Nasal cavity respiratory epithelium epithelial cell of viscerocranial mucosa (primary cell): Measurements from ENCODE around the gene MRPL50. TPM values are rescaled to one million over a fixed set of nuclear protein-coding genes. Genes with fewer than 3 reads are reported as not detected.

Source experiments
- total RNA-seq: library from RNA; depleted of rRNA; stranded (reverse); fragments of >200 nt; gene quantifications from 2 replicates; pipeline ENCODE4 v1.2.3, GENCODE V29; 2014

MRPL50 gene
- 16.7 and 17.2 TPM in 2 replicates for total RNA-seq

DNA sequence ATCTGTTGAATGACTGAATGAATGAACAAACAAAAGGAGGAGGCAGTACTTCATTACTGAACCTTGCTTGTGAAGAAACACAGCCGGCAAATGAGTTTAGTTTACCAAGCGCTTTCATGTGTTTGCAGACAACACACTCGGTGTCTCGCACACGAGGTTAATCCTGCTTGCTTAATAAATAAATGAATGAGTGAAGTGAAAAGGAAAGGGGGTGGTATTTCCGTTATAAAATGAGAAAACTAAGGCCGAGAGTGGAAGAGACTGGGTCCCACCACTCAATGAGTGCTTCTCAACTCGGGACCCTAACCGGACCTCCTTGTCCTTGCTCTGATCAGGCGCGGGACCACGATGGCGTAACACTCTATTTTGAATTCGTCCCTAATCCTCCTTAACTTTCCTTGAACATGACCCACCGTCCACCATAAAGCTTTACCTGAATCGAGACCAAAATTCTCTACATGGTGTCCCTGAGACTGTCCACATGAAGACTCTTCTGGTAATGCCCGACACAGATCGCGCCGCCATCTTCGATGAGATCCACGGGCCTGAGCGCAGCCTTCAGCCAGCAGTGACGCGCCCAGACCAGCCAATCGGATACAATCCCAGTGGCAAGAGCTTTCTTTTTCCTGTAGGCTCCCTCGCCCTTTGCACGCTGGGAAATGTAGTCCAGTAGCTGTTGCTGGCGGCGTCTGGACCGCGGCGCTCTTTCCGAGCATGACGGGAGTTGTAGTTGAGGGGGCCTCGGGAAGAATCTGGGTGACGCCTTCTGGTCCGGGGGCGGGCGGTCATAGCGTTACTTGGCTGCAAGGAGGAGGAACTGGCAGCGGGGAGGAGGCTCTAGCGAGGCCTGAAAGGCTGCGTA lies at the start of gene MRPL50, which contains the start of gene ZNF189:
Gene MRPL50 (minus strand): TSS at position 551 of the 862 bp plus-strand sequence. CDS start 26 bp downstream, at position 525.
Gene ZNF189 (plus strand): TSS at position 784 of the 862 bp plus-strand sequence. CDS start 306 bp downstream, outside the sequence.

DNA sequence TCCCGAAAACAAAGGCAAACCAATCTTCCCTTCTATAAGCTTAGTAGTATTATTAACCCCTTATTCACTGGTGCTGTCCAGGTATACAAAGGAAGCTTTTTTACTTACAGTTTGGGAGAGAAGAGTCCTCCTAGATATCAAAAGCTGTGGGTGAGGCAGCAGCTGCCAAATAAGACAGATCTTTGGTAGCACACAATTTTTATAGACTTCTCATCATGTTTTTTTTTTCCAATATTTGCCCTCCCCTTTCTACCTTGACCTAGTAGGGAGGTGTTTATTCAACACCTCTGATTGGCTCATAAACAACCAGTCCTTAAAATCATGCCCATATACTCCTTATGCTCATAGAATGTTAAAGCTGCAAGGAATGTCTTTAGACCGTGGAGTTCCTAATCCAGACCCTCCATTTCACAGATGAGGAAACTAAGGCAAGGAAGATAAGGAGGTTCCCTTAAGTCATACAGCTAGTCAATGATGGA lies 37.2 kb upstream of the MRPL50 start, which contains the start of gene ALDOB:
Gene ALDOB (minus strand): TSS at position 174 of the 479 bp plus-strand sequence. CDS start 4,887 bp downstream, outside the sequence.

DNA sequence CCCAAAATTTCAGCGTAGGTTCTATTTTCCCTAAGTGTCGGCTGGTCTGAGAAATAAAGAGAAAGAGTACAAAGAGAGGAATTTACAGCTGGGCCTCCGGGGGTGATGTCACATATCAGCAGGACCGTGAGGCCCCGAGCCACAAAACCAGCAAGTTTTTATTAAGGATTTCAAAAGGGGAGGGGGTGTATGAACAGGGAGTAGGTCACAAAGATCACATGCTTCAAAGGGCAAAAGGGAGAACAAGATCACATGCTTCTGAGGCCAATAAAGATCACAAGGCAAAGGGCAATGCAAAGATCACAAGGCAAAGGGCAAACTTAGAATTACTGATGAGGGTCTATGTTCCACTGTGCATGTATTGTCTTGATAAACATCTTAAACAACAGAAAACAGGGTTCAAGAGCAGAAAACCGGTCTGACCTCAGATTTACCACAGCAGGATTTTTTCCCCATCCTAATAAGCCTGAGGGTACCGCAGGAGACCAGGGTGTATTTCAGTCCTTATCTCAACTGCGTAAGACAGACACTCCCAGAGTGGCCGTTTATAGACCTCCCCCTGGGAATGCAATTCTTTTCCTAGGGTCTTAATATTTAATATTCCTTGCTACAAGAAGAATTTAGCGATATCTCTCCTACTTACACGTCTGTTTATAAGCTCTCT lies 13.4 kb downstream of the MRPL50 start, which contains the start of gene BAAT:
Gene BAAT (minus strand): TSS at position 134 of the 664 bp plus-strand sequence. CDS start 13,602 bp downstream, outside the sequence.

Other genes starting within 250 kb of the MRPL50 start
- gene BAAT, start 13.6 kb downstream of the MRPL50 start, total RNA-seq = under 0.01 and 0.07 TPM in 2 replicates
- 11.3 and 21.6 TPM in 2 replicates for gene ZNF189, start 233 bp upstream of the MRPL50 start, total RNA-seq
- not detected in 2 replicates for gene ALDOB, start 37.2 kb upstream of the MRPL50 start, total RNA-seq
- gene RNF20, start 135.2 kb upstream of the MRPL50 start, total RNA-seq = 54.0 and 57.8 TPM in 2 replicates
- gene PPP3R2, start 196.4 kb upstream of the MRPL50 start, total RNA-seq = not detected in 2 replicates